Measurements from ENCODE around the gene OR2A7. TPM values are rescaled to one million over a fixed set of nuclear protein-coding genes. Genes with fewer than 3 reads are reported as not detected.
"Not testable (repeated sequence)": the region's sequence is repeated elsewhere in the genome, so short reads cannot be mapped to it uniquely, and the experiment has no call there.

Gene OR2A7
- total RNA-seq: 0.68 to 1.00 TPM (median 0.92 TPM) in 3 replicates
- long read RNA-seq: 0 reads

DNA sequence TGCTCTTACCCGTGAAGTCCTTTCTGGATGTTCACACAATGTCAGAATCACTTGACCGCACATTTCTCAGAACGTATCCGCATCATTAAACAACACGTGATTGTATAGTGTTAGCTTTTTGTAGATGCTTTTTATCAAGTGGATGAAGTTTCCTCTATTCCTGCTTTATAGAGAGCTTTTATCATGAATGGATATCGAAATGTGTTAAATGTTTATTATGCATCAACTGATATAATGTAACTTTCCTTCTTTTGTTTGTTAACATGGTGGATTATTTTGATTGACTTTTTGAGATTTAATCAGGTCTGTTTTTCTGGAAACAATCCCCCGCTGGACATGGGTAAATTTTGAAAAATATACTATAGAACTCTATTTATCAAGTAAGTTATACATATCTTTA lies at the start of gene OR2A7:
TSS of gene OR2A7 (minus strand) at position 101 of the 400 bp plus-strand sequence. CDS start 5,164 bp downstream, outside the sequence.
- H3K36me3 Mint-ChIP-seq (ENCODE audit: low read depth); H3K4me1 Mint-ChIP-seq (ENCODE audit: low read depth); H3K27ac Mint-ChIP-seq (ENCODE audit: unreplicated experiment); DNase-seq (ENCODE audit: low spot score); H3K9me3 Mint-ChIP-seq (ENCODE audit: low read depth); H3K4me3 Mint-ChIP-seq (ENCODE audit: unreplicated experiment); H3K27me3 Mint-ChIP-seq (ENCODE audit: low read depth): not testable (repeated sequence)

DNA sequence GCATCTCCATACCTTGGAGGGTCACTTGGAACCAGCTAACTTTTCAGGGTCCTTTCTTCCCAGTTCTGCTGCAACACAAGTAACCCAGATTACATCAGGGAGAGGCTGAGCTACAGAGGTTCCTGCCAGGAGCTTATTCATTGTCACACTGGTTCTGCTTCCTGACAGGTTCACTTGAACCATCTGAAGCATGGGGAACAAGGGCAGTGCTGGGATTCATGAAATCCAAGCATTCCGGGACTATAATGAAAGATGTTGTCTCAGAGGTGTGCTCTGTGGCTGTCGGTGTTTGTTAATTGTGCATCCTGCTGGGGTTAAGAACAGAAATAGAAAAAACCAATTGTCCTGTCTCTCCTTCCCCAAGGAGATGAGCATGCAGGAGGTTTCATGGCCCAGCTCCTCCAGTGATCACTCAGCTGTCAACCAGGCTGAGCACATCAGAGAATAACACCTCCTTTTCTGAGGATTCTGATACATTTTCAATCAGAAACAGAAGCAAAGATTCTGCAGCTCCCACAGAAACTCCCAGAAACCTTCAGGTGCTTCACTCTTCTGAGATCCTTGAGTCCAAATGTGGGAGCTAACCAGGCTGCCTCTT lies 47.4 kb upstream of the OR2A7 start, which contains the start of gene OR2A1:
TSS of gene OR2A1 (plus strand) at position 548 of the 598 bp plus-strand sequence. CDS start 5,706 bp downstream, outside the sequence.
- H3K4me3 Mint-ChIP-seq (ENCODE audit: unreplicated experiment); H3K27ac Mint-ChIP-seq (ENCODE audit: unreplicated experiment); H3K9me3 Mint-ChIP-seq (ENCODE audit: low read depth); DNase-seq (ENCODE audit: low spot score); H3K36me3 Mint-ChIP-seq (ENCODE audit: low read depth); H3K4me1 Mint-ChIP-seq (ENCODE audit: low read depth); H3K27me3 Mint-ChIP-seq (ENCODE audit: low read depth): not testable (repeated sequence)

DNA sequence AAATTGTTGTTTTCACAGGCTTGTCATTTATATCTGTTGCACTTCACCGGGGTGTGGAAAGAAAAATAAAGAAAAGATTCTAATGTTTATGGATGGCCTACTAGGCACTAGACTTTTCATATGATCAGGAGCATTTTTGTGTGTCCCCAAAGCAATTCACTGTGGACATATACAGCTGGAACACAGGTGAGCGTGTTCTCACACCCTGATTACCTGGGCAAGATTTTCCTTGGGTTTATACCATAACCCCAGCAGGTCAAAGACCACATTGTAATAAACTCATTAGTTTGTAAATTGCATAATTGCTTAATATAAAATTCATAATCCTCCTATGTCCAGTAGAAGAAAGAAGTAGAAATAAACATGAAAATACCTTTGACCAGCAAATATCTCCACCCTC lies 46.6 kb upstream of the OR2A7 start:
- H3K27ac Mint-ChIP-seq (ENCODE audit: unreplicated experiment); H3K36me3 Mint-ChIP-seq (ENCODE audit: low read depth); DNase-seq (ENCODE audit: low spot score); H3K27me3 Mint-ChIP-seq (ENCODE audit: low read depth); H3K9me3 Mint-ChIP-seq (ENCODE audit: low read depth); H3K4me1 Mint-ChIP-seq (ENCODE audit: low read depth); H3K4me3 Mint-ChIP-seq (ENCODE audit: unreplicated experiment): not testable (repeated sequence)

- not testable (repeated sequence) for H3K4me3 Mint-ChIP-seq (ENCODE audit: unreplicated experiment); H3K27ac Mint-ChIP-seq (ENCODE audit: unreplicated experiment); H3K4me1 Mint-ChIP-seq (ENCODE audit: low read depth); H3K36me3 Mint-ChIP-seq (ENCODE audit: low read depth); DNase-seq (ENCODE audit: low spot score); H3K9me3 Mint-ChIP-seq (ENCODE audit: low read depth); H3K27me3 Mint-ChIP-seq (ENCODE audit: low read depth)
Observed at GRCh38 chr7:144309702-144310101, 45.1 kb upstream of the OR2A7 start.

DNA sequence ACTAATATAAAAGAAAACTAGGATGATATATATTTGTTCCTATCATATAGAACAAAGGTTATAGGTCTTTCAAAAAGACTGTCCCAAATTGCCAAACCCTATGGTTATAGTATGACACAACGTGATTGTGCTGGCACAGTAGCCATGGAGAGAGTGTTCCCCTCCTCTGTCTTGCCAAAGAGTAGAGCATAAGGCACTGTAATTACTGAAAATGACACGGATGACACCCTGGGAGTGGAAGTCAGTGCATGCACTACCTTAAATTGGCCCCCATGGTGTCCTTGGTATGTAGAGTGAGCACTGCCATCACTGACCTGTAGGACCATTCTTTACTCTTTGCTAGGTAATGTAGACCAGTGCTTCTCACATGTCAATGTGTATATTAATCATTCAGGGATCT lies 40.6 kb upstream of the OR2A7 start:
- H3K27me3 Mint-ChIP-seq (ENCODE audit: low read depth); H3K27ac Mint-ChIP-seq (ENCODE audit: unreplicated experiment); DNase-seq (ENCODE audit: low spot score): not testable (repeated sequence)

GRCh38 chr7:144303607-144304006 lies 39.0 kb upstream of the OR2A7 start:
- H3K9me3 Mint-ChIP-seq (ENCODE audit: low read depth); H3K4me1 Mint-ChIP-seq (ENCODE audit: low read depth); H3K36me3 Mint-ChIP-seq (ENCODE audit: low read depth); H3K27ac Mint-ChIP-seq (ENCODE audit: unreplicated experiment); H3K27me3 Mint-ChIP-seq (ENCODE audit: low read depth); H3K4me3 Mint-ChIP-seq (ENCODE audit: unreplicated experiment); DNase-seq (ENCODE audit: low spot score): not testable (repeated sequence)

More for the DNA sequence above, 40.6 kb upstream of the OR2A7 start:
- H3K4me3 Mint-ChIP-seq (ENCODE audit: unreplicated experiment); H3K36me3 Mint-ChIP-seq (ENCODE audit: low read depth); H3K4me1 Mint-ChIP-seq (ENCODE audit: low read depth); H3K9me3 Mint-ChIP-seq (ENCODE audit: low read depth): not testable (repeated sequence)

DNA sequence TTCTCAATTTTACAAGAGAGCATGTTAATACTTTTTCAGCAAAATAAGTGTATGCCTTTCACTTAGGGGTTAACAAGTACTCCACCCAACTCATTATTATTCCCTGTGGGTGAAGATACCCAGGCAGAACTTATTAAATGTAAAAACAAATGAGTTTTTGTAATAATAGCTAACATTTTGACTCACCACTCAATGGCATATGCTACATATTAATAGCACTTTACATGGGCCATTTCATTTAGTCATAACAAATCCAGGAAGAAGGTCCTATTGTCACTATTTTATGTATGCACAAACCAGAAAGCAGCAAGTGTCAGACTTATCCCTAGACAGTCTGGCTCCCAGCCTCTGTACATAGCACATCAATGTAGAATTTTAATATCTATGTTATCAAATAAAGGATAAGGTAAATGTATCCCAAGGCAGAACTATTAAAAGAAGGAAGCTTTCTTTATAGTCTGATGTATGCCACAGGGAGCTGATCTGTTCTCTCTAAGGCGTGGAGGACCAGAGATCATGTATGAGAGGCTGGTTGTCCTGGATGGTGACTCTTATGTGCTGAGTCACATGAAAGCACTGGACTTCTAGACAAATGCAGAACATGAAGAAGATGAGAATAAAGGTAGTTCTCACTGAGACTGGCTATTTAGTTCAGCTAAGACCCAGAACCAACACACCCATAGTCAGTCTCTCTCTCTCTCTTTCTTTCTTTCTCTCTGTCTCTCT lies 38.1 kb upstream of the OR2A7 start:
- not testable (repeated sequence) for DNase-seq (ENCODE audit: low spot score); H3K4me1 Mint-ChIP-seq (ENCODE audit: low read depth); H3K9me3 Mint-ChIP-seq (ENCODE audit: low read depth); H3K27me3 Mint-ChIP-seq (ENCODE audit: low read depth); H3K27ac Mint-ChIP-seq (ENCODE audit: unreplicated experiment); H3K4me3 Mint-ChIP-seq (ENCODE audit: unreplicated experiment); H3K36me3 Mint-ChIP-seq (ENCODE audit: low read depth)

DNA sequence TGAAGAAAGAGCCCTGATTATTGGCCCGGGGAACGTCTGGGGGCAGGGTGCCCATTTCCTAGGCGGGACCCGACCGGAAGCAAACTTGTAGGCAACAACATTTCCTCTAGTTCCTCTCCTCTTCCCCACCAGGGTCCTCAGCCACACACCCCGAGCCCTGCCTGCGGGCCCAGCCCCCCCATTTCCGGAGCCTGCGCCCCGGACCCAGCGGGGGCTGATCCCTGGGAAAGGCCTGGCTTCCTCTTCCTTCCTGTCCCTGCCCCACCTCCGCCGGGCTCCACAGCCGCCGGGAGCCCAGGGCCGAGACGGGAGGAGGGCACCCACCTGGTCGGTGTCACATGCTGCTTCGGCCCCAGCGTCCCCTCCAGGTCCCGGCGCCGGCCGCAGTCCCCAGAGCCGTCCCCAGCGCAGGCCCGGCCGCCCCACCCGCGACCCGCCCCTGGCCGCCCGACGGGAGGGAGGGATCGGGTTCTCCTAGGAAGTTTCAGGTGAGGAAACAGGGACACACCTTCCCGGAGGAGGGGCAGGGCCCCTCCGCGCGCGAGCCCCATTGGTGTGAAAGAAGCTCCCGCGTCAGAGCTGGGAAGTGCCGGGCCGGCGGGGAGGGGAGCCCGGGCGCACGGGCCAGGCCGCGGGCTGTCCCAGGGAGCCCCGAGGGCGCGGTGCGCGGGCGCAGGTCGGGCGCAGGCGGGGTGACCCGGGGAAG lies 29.4 kb upstream of the OR2A7 start:
- not testable (repeated sequence) for DNase-seq (ENCODE audit: low spot score); H3K4me3 Mint-ChIP-seq (ENCODE audit: unreplicated experiment); H3K9me3 Mint-ChIP-seq (ENCODE audit: low read depth); H3K36me3 Mint-ChIP-seq (ENCODE audit: low read depth); H3K27ac Mint-ChIP-seq (ENCODE audit: unreplicated experiment); H3K27me3 Mint-ChIP-seq (ENCODE audit: low read depth); H3K4me1 Mint-ChIP-seq (ENCODE audit: low read depth)

GRCh38 chr7:144292384-144293161 lies 28.0 kb upstream of the OR2A7 start:
- not testable (repeated sequence) for H3K27me3 Mint-ChIP-seq (ENCODE audit: low read depth); H3K9me3 Mint-ChIP-seq (ENCODE audit: low read depth); H3K36me3 Mint-ChIP-seq (ENCODE audit: low read depth); H3K4me3 Mint-ChIP-seq (ENCODE audit: unreplicated experiment); H3K27ac Mint-ChIP-seq (ENCODE audit: unreplicated experiment); H3K4me1 Mint-ChIP-seq (ENCODE audit: low read depth); DNase-seq (ENCODE audit: low spot score)

GRCh38 chr7:144291607-144292006 lies 27.0 kb upstream of the OR2A7 start:
- DNase-seq (ENCODE audit: low spot score); H3K4me1 Mint-ChIP-seq (ENCODE audit: low read depth); H3K36me3 Mint-ChIP-seq (ENCODE audit: low read depth); H3K27ac Mint-ChIP-seq (ENCODE audit: unreplicated experiment); H3K4me3 Mint-ChIP-seq (ENCODE audit: unreplicated experiment); H3K27me3 Mint-ChIP-seq (ENCODE audit: low read depth); H3K9me3 Mint-ChIP-seq (ENCODE audit: low read depth): not testable (repeated sequence)

GRCh38 chr7:144287171-144287784 lies 22.7 kb upstream of the OR2A7 start:
- H3K36me3 Mint-ChIP-seq (ENCODE audit: low read depth); H3K4me1 Mint-ChIP-seq (ENCODE audit: low read depth): not testable (repeated sequence)

DNA sequence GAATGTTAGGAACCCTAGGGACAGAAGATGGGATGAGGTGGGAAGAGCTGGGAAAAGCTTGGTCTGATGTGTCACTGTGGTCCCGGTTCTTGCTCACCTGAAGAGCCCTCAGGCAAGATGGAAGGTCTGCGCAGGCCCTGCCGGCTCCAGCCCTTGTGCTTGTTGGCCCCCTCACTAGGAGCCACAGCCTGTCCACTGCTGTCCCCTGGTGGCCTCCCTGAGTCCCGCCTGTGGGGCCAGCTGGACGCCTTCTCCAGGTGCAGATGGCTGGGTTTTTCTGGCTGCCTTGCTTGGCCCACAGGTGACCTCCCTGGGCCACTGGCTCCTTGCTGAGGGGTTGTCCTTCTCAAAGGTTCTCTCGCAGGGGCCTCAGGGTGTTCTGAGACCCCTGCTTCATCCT lies 19.1 kb upstream of the OR2A7 start:
- not testable (repeated sequence) for DNase-seq (ENCODE audit: low spot score); H3K4me1 Mint-ChIP-seq (ENCODE audit: low read depth); H3K36me3 Mint-ChIP-seq (ENCODE audit: low read depth); H3K9me3 Mint-ChIP-seq (ENCODE audit: low read depth); H3K27me3 Mint-ChIP-seq (ENCODE audit: low read depth); H3K4me3 Mint-ChIP-seq (ENCODE audit: unreplicated experiment); H3K27ac Mint-ChIP-seq (ENCODE audit: unreplicated experiment)

More at GRCh38 chr7:144287171-144287784, 22.7 kb upstream of the OR2A7 start:
- not testable (repeated sequence) for H3K27ac Mint-ChIP-seq (ENCODE audit: unreplicated experiment); DNase-seq (ENCODE audit: low spot score); H3K4me3 Mint-ChIP-seq (ENCODE audit: unreplicated experiment); H3K27me3 Mint-ChIP-seq (ENCODE audit: low read depth); H3K9me3 Mint-ChIP-seq (ENCODE audit: low read depth)

All from chondrocyte (in vitro differentiated cells).